ENCODE results near the gene SARDH. TPM values are rescaled to one million over a fixed set of nuclear protein-coding genes. Genes with fewer than 3 reads are reported as not detected.

SARDH gene
- polyA plus RNA-seq, 1 donor from 2014 or later: not detected

DNA sequence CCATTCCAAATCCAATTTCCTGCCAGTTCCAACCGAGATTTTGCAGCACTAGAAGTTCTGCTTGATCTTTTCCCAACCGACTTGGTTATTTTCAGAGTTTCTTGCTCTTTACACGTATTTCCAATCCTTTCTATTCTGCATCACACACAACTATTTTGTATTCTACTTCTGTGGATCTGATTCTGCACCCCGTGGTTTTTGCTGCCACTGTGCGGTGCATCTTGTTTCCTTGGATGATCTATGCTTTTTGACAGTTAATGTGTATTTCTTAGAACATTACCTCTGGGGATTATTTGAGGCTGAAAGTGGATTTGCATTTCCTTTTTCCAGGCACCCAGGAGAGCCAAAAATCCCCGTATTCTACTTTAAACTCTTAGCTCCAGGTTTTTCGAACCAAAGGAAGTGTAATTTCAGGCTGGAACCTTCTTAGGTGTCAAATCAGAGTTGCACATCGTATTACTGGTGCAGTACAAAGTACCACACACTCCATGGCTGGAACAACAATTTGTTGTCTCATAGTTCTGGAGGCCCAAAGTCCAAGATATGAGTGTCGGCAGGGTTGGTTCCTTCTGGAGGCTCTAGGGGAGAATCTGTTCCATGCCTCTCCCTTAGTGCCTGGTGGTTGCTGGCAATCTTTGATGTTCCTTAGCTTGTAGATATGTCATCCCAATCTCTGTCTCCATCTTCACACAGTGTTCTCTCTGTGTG, 14.7 kb upstream of the SARDH start:
- TF ChIP-seq EP300 (conservative IDR thresholded peaks at IDR 0.05; ENCODE audit: poor library complexity, severe bottlenecking) (no peak), RAD21 (conservative IDR thresholded peaks at IDR 0.05) (no peak)

DNA sequence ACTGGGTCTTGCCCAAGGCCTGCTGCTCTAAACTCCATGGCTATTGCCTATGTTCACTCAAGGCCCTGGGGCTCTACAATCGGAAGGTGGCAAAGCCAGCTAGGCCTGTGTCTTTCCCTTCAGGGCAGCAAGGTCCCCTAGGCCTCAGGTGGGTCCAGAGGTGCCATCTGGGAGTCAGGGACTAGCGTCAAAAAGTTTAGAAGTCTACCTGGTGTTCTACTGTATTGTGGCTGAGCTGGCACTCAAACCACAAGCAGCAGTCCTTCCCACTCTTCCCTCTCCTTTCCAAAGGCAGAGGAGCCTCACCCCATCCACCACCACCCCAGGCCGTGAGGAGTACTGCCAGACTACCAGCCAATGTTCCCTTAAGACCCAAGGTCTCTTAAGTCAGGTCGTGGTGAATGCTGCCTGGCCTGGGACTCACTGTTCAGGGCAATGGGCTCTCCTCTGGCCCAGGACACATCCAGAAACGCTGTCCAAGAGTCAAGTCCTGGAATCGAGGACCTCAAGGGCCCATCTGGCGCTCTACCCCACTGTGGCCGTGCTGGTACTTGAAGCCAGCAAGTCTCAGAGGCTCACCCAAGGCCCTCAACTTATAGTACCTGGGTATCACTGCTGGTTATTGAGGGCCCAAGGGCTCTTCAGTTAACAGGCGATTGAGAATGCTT, 13.0 kb upstream of the SARDH start:
- H3K79me2 ChIP-seq (replicated peaks; ENCODE audit: insufficient read depth, low read length): no peaks in the 10 kb centered on the region
- H3K9me3 ChIP-seq (ENCODE audit: low read length): no peaks in the 10 kb centered on the region
- TF ChIP-seq, protein P1, sequence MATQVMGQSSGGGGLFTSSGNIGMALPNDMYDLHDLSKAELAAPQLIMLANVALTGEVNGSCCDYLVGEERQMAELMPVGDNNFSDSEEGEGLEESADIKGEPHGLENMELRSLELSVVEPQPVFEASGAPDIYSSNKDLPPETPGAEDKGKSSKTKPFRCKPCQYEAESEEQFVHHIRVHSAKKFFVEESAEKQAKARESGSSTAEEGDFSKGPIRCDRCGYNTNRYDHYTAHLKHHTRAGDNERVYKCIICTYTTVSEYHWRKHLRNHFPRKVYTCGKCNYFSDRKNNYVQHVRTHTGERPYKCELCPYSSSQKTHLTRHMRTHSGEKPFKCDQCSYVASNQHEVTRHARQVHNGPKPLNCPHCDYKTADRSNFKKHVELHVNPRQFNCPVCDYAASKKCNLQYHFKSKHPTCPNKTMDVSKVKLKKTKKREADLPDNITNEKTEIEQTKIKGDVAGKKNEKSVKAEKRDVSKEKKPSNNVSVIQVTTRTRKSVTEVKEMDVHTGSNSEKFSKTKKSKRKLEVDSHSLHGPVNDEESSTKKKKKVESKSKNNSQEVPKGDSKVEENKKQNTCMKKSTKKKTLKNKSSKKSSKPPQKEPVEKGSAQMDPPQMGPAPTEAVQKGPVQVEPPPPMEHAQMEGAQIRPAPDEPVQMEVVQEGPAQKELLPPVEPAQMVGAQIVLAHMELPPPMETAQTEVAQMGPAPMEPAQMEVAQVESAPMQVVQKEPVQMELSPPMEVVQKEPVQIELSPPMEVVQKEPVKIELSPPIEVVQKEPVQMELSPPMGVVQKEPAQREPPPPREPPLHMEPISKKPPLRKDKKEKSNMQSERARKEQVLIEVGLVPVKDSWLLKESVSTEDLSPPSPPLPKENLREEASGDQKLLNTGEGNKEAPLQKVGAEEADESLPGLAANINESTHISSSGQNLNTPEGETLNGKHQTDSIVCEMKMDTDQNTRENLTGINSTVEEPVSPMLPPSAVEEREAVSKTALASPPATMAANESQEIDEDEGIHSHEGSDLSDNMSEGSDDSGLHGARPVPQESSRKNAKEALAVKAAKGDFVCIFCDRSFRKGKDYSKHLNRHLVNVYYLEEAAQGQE (IDR thresholded peaks at IDR 0.05; ENCODE audit: borderline replicate concordance): no peak
- TF ChIP-seq RAD21 (conservative IDR thresholded peaks at IDR 0.05) (no peak), POLR2AphosphoS5 (IDR thresholded peaks at IDR 0.05) (no peak), SMC3 (conservative IDR thresholded peaks at IDR 0.05; ENCODE audit: poor library complexity) (no peak), MXI1 (conservative IDR thresholded peaks at IDR 0.05; ENCODE audit: poor library complexity, severe bottlenecking) (no peak), TAF1 (IDR thresholded peaks at IDR 0.05; ENCODE audit: low read depth) (no peak), EP300 (conservative IDR thresholded peaks at IDR 0.05; ENCODE audit: poor library complexity, severe bottlenecking) (no peak), EZH2 (IDR thresholded peaks at IDR 0.05; ENCODE audit: borderline replicate concordance, insufficient read depth, low read length, poor library complexity, severe bottlenecking) (no peak)
- TF ChIP-seq, protein P2, sequence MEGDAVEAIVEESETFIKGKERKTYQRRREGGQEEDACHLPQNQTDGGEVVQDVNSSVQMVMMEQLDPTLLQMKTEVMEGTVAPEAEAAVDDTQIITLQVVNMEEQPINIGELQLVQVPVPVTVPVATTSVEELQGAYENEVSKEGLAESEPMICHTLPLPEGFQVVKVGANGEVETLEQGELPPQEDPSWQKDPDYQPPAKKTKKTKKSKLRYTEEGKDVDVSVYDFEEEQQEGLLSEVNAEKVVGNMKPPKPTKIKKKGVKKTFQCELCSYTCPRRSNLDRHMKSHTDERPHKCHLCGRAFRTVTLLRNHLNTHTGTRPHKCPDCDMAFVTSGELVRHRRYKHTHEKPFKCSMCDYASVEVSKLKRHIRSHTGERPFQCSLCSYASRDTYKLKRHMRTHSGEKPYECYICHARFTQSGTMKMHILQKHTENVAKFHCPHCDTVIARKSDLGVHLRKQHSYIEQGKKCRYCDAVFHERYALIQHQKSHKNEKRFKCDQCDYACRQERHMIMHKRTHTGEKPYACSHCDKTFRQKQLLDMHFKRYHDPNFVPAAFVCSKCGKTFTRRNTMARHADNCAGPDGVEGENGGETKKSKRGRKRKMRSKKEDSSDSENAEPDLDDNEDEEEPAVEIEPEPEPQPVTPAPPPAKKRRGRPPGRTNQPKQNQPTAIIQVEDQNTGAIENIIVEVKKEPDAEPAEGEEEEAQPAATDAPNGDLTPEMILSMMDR (IDR thresholded peaks at IDR 0.05; ENCODE audit: poor library complexity, severe bottlenecking): no peak
- no peaks in the 10 kb centered on the region for H3K9me2 ChIP-seq (ENCODE audit: insufficient read depth, low read length)
- no peak overlapping the region for H2AFZ ChIP-seq (ENCODE audit: low read depth, low read length)
- no peaks in the 10 kb centered on the region for H3K36me3 ChIP-seq (ENCODE audit: insufficient read depth, low read length)
- no peak overlapping the region for H3K9ac ChIP-seq (ENCODE audit: low read length)
- no peak overlapping the region for H3K4me3 ChIP-seq (ENCODE audit: low read length)
- H3K4me2 ChIP-seq (ENCODE audit: low read length): no peak overlapping the region
- H3F3A ChIP-seq (ENCODE audit: insufficient read depth, low read length, poor library complexity, severe bottlenecking): no peaks in the 10 kb centered on the region
- H3K27me3 ChIP-seq (ENCODE audit: insufficient read depth, low read depth, low read length): no peaks in the 10 kb centered on the region
- H4K20me1 ChIP-seq (ENCODE audit: insufficient read depth): no peaks in the 10 kb centered on the region
- H3K27ac ChIP-seq (ENCODE audit: low read length): no peak overlapping the region

More for the DNA sequence above, 14.7 kb upstream of the SARDH start:
- H3K79me2 ChIP-seq (replicated peaks; ENCODE audit: insufficient read depth, low read length): no peaks in the 10 kb centered on the region
- no peak overlapping the region for H3K4me3 ChIP-seq (ENCODE audit: low read length)
- H3K9me3 ChIP-seq (ENCODE audit: low read length): no peaks in the 10 kb centered on the region
- no peaks in the 10 kb centered on the region for H3K27me3 ChIP-seq (ENCODE audit: insufficient read depth, low read depth, low read length)
- H3K9me2 ChIP-seq (ENCODE audit: insufficient read depth, low read length): no peaks in the 10 kb centered on the region
- H3K9ac ChIP-seq (ENCODE audit: low read length): no peak overlapping the region
- H3K27ac ChIP-seq (ENCODE audit: low read length): no peak overlapping the region
- H3F3A ChIP-seq (ENCODE audit: insufficient read depth, low read length, poor library complexity, severe bottlenecking): no peaks in the 10 kb centered on the region
- no peak overlapping the region for H3K4me2 ChIP-seq (ENCODE audit: low read length)
- H4K20me1 ChIP-seq (ENCODE audit: insufficient read depth): no peaks in the 10 kb centered on the region
- no peaks in the 10 kb centered on the region for H3K36me3 ChIP-seq (ENCODE audit: insufficient read depth, low read length)
- H2AFZ ChIP-seq (ENCODE audit: low read depth, low read length): no peak overlapping the region

Measured in neural cell (in vitro differentiated cells).